IgD-negative memory B cell (primary cell): ENCODE data around the gene TP63. TPM values are rescaled to one million over a fixed set of nuclear protein-coding genes. Genes with fewer than 3 reads are reported as not detected.

Experiments used
- H3K27ac Mint-ChIP-seq, 3 donors: one replicate each; pipeline ENCODE4 v1.8.0; 2020 to 2022; ENCODE audit warnings: mild to moderate bottlenecking in 3 of 3, mixed read lengths in 3 of 3, moderate library complexity in 1 of 3
- H3K27me3 Mint-ChIP-seq: one replicate; pipeline ENCODE4 v1.8.0; 2021; ENCODE audit warnings: mixed read lengths
- H3K36me3 Mint-ChIP-seq: one replicate; pipeline ENCODE4 v1.8.0; 2020; ENCODE audit warnings: mild to moderate bottlenecking, mixed read lengths
- H3K4me1 Mint-ChIP-seq, 3 donors: one replicate each; pipeline ENCODE4 v1.8.0; 2020 to 2022; ENCODE audit warnings: mixed read lengths in 3 of 3, mild to moderate bottlenecking in 1 of 3
- H3K4me3 Mint-ChIP-seq, 4 donors: one replicate each; pipeline ENCODE4 v1.8.0; 2020 to 2022; ENCODE audit warnings: mild to moderate bottlenecking in 4 of 4, mixed read lengths in 4 of 4, moderate library complexity in 3 of 4
- H3K9me3 Mint-ChIP-seq, 3 donors: one replicate each; pipeline ENCODE4 v1.8.0; 2020 to 2021; ENCODE audit warnings: mixed read lengths in 3 of 3, mild to moderate bottlenecking in 1 of 3
- polyA plus RNA-seq: library from polyadenylated mRNA; unstranded; fragments of 300-500 nt; fragmentation: Illumina TruSeq; gene quantifications from one replicate; pipeline ENCODE4 v1.2.3, GENCODE V29; 2021

Gene TP63
- polyA plus RNA-seq, 1 donor from 2014 or later: 1.0 TPM

DNA sequence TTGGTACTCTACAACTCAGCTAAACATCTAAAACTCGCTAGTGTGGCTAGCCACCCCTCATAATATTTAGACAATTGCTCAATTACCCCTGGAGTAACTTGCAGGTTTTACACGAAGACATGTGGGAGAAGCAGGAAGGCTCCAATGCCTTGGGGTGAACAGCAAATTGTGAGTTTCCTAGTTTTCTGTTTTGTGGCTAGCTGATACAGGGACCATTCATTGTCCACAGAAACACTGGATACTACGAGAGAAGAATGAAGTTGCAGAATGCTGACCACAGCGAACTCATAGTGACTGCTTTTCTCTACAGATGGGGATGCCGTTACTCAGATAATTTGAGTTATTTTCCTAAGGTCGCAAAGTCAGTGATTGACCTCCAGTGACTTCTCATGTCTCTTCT, 276.6 kb downstream of the TP63 start:
- Mint-ChIP-seq H3K4me3 (no peak overlapping the region), H3K9me3 (peaks cover 0 to 1% (median 0%) of the 10 kb centered on the region in 3 donors), H3K27ac (no peak overlapping the region), H3K27me3 (peaks cover 1% of the 10 kb centered on the region), H3K4me1 (no peaks in the 10 kb centered on the region), H3K36me3 (no peaks in the 10 kb centered on the region)

DNA sequence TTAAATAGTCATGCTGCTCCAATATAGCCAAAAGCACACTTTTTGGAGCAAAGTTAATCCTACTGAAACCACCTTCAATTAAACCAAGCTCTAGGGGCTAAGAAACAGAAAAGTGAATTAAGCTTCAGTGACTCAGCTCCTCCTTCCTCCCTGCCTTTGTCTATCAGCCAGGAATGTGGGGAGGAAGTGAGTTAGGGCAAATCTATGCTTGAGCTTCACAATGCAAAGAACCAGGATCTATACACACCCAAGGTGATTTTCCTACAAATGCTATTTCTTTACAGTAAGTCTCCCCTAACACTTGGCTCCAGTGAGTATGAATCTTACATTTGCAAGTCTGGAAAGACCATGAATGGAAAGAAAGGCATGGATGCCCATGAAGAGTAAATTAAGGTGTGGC, 277.5 kb downstream of the TP63 start:
- no peak overlapping the region for H3K4me3 Mint-ChIP-seq
- peaks cover 3% of the 10 kb centered on the region for H3K27me3 Mint-ChIP-seq
- H3K9me3 Mint-ChIP-seq: peaks cover 0 to 1% (median 0%) of the 10 kb centered on the region in 3 donors
- no peaks in the 10 kb centered on the region for H3K36me3 Mint-ChIP-seq
- H3K4me1 Mint-ChIP-seq: no peaks in the 10 kb centered on the region
- no peak overlapping the region for H3K27ac Mint-ChIP-seq

DNA sequence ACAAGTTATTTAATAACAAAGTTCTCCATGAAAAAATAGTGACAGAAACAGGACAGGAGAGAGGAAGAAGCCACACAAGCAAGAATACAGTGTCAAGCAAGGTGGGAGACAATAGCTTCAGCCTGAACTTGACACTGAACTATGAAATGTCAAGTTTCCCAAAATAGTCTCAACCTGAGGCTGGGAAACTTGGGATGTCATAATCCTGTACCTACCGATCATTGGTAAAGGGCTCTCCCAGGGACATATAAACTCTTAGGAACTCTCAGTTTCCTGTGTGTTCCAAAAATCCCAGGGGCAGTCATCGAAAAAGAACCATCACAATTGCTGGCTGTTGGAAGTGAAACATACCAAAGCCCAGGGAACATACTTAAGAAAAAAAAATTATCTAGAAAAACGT, 277.9 kb downstream of the TP63 start:
- no peaks in the 10 kb centered on the region for H3K4me1 Mint-ChIP-seq
- peaks cover 3% of the 10 kb centered on the region for H3K27me3 Mint-ChIP-seq
- H3K36me3 Mint-ChIP-seq: no peaks in the 10 kb centered on the region
- H3K4me3 Mint-ChIP-seq: no peak overlapping the region
- H3K9me3 Mint-ChIP-seq: peaks cover 0 to 1% (median 0%) of the 10 kb centered on the region in 3 donors
- no peak overlapping the region for H3K27ac Mint-ChIP-seq

DNA sequence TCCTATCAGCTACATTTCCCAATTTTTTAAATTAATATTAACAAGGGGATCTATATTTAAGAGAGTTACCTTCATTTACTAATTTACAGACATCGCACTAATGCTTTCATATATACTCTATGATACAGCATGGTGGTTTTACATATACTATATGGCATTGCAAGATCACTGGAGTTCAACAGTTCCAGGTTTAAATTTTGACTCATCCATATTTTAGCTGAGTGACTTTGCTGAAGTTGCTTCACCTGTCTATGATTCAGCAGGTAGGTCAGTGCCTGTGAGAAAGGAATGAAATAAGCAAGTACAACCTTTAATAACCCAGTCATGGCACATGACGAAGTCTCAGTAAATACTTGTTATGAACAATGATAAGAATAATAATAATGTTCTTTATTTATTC, 278.4 kb downstream of the TP63 start:
- Mint-ChIP-seq H3K36me3 (no peaks in the 10 kb centered on the region), H3K27ac (no peak overlapping the region), H3K4me3 (no peak overlapping the region), H3K9me3 (peaks cover 0 to 1% (median 0%) of the 10 kb centered on the region in 3 donors), H3K27me3 (peaks cover 5% of the 10 kb centered on the region), H3K4me1 (no peaks in the 10 kb centered on the region)

DNA sequence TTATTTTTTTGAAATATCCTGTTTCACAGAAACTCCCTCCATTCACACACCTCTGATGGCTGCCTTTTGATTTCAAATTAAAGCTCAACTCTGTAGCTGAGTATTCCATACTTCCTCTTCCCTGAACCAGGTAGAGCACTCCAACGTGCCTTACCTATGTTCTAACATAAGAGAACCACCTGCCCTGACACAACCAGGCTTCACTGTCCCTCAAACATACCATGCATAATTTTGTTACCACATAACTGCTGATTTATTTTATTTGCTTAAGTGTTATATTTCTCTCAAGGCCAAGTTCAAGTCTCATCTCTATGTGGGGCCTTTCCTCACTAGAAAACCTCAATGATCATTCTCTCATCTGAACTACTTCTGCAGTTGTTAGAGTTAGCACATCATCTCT, 279.8 kb downstream of the TP63 start:
- Mint-ChIP-seq H3K27me3 (peaks cover 5% of the 10 kb centered on the region), H3K36me3 (no peaks in the 10 kb centered on the region), H3K4me3 (no peak overlapping the region), H3K27ac (no peak overlapping the region), H3K9me3 (peaks cover 0 to 1% (median 0%) of the 10 kb centered on the region in 3 donors), H3K4me1 (no peaks in the 10 kb centered on the region)

DNA sequence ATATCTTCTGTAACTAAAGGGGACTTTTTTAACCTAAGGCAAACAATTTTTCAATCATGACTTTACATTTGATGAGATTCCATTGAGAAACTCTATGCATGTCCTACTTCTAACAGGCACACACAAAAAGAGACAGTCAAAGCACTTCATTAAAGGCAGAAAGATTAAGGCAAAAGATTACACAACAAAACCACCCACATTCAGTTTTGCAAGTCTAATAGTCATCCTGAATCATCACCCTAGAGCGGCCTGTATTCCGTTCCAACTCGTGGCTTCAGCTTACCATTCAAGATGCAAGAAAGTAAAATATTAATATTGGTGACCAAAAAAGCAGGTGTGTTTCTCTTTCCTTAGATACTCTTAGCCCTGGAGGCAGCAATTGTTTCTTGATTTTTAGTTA, 283.6 kb downstream of the TP63 start:
- Mint-ChIP-seq H3K4me1 (no peaks in the 10 kb centered on the region), H3K27ac (no peak overlapping the region), H3K4me3 (no peak overlapping the region), H3K36me3 (no peaks in the 10 kb centered on the region), H3K27me3 (peaks cover 4% of the 10 kb centered on the region), H3K9me3 (peaks cover 0 to 1% (median 0%) of the 10 kb centered on the region in 3 donors)

DNA sequence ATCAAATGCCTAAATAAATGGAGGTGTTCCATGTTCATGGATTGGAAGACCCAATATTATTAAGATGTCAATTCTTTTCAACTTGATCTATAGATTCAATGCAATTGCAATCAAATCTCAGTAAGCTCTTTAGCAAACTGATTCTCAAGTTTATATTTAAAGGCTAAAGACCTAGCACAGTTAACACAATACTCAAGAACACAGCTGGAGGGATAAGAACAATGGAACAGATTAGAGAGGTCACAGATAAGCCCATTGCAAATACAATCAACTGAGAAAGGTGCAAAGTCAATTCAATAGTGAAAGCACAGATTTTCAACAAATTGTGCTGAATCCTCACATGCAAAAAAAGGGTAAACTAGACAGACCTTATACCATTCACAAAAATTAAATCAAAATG, 290.6 kb downstream of the TP63 start:
- Mint-ChIP-seq H3K36me3 (no peaks in the 10 kb centered on the region), H3K27ac (no peak overlapping the region), H3K4me3 (no peak overlapping the region), H3K9me3 (no peaks in the 10 kb centered on the region), H3K27me3 (no peaks in the 10 kb centered on the region), H3K4me1 (no peaks in the 10 kb centered on the region)

DNA sequence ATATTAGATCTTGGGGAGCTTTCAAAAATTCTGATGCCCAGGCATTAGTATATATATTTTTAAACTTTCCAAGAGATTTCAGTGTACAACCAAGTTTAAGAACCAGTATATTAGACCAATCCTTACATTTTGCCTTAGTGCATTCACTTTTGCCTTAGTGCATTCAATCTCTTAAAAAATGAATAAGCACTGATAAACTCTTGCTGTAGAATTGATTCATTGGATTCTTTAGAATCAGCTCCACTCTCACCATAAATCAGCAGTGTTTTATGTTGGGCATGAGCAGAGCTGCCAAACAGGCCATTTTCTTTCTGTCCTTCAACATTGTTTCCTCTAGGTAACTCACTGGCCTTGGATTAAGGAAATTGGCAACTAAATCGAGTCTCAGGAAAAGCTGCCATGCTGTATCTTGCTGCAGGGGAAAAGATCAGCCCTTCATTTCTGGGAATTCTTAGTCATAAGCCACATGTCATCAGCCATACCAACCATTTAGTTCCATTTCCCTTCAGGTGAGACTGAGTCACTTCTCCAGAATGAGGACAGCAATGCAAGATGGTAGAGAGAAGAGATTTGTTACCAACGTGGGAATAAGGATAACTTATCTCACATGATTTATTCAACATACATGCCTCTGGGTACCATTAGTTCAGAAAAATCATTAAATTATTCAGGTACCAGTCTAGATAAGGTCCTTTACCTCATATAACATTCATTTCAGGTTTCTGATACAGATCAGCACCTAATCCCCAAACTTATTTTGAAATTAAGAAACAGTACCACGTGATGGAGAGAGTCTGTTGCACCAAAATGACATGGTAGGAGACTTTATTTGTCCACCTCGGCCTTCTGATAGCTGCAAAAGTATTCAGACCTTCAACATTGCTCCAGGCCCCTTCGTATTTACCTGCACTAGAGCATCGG, 297.0 kb downstream of the TP63 start:
- Mint-ChIP-seq H3K27ac (no peak overlapping the region), H3K36me3 (no peaks in the 10 kb centered on the region), H3K4me3 (no peak overlapping the region), H3K4me1 (no peaks in the 10 kb centered on the region), H3K9me3 (peaks cover 0 to 2% (median 0%) of the 10 kb centered on the region in 3 donors), H3K27me3 (no peaks in the 10 kb centered on the region)

DNA sequence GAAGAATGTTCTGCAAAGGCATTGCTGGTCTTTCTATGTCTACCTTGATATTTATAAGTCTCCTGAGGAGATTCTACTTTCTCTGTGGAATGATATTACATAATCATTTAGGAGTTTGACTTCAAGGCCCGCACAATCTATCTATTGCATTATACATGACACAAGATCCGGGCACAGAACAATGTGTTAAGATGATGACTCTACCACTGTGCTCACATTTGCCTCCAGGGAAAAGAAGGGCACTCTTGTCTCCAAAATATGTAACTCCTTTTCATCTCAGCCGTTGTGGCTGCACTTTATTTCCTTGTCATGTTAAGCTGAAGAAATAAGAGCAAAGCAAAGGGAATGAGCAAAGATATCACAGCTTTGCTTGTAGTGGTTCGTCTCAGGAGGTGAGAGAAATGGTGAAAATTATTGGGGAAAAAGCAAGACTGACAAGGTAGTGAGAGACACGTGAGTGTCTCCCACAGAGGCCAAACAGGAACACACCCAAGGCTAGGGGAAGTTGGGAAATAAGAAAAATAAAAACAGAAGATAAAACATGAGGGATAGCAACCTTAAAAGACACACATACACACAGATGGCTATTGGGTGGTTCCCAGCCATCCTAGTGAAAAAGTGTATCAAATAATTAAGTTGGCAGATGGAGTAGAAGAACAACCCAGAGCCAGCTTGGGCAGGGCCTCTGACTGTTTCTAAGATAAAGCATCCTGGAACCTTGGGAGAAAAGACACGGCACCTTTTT, 305.2 kb downstream of the TP63 start:
- peaks cover 0 to 10% (median 0%) of the 10 kb centered on the region in 3 donors for H3K9me3 Mint-ChIP-seq
- no peak overlapping the region for H3K27ac Mint-ChIP-seq
- H3K4me1 Mint-ChIP-seq: no peaks in the 10 kb centered on the region
- H3K4me3 Mint-ChIP-seq: no peak overlapping the region
- no peaks in the 10 kb centered on the region for H3K36me3 Mint-ChIP-seq
- H3K27me3 Mint-ChIP-seq: peaks cover 6% of the 10 kb centered on the region

DNA sequence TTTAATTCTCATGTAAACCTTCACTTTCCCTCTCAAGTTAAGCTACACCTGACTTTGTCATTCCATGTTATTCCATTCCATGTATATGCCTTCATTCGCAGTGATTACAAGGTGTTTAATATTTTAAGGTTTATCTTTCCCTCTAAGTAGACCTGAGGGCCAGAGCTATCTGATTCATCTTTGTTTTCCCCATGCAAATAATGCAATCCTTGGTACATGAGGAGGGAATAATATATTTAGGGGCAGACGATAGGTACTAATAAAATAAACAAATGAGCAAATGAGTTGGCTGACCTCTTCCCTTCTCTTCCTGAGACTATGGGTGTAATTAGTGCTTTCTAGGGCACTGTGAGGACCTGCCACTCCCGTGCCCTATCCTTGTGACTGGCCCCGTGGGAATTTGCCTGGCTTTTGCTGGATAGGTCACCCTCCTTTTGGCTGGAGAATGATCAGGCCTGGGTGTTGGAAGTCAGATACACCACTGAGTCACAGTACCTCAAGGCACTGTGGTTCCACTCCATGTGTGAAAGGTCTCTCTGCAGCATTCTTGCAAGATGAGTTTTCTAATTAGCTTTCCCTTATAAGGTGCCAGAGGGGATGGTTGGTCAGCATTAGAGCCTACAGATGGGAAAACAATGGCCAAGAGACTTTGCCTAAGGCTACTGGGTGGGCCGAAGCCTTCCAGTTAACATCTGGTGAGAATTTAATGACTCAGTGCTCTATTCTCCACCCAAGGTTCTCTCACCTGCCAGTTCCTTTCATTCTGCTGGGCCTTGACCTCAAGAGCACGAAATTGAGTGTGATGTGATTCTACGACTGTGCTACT, 306.3 kb downstream of the TP63 start:
- H3K27me3 Mint-ChIP-seq: peaks cover 6% of the 10 kb centered on the region
- H3K4me3 Mint-ChIP-seq: no peak overlapping the region
- H3K4me1 Mint-ChIP-seq: no peaks in the 10 kb centered on the region
- peak overlapping the region in 1 of 3 donors; percentile 42 for H3K27ac Mint-ChIP-seq
- no peaks in the 10 kb centered on the region for H3K36me3 Mint-ChIP-seq
- H3K9me3 Mint-ChIP-seq: peaks cover 0 to 9% (median 0%) of the 10 kb centered on the region in 3 donors

DNA sequence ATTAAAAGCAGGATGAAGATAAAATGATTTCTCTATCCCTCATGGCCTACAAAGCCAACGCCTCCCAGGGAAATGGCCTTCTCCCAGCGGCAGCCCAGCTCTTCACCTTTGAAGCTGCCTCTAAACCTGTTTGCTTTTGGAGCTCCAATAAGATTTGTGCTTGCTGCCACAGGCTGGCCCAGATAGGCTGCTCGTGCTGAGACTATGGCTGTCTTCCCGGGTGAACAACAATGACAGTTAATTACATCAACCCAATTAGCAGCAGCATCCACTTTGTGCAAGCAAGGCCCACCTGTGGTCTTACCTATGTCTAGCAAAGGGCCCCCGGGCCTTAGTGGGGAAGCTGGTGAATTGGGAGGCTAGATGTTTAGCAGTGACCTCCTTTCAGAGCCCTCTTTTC, 309.9 kb downstream of the TP63 start:
- no peaks in the 10 kb centered on the region for H3K4me1 Mint-ChIP-seq
- no peaks in the 10 kb centered on the region for H3K36me3 Mint-ChIP-seq
- no peak overlapping the region for H3K27ac Mint-ChIP-seq
- peaks cover 0 to 2% (median 0%) of the 10 kb centered on the region in 3 donors for H3K9me3 Mint-ChIP-seq
- peaks cover 3% of the 10 kb centered on the region for H3K27me3 Mint-ChIP-seq
- no peak overlapping the region for H3K4me3 Mint-ChIP-seq

DNA sequence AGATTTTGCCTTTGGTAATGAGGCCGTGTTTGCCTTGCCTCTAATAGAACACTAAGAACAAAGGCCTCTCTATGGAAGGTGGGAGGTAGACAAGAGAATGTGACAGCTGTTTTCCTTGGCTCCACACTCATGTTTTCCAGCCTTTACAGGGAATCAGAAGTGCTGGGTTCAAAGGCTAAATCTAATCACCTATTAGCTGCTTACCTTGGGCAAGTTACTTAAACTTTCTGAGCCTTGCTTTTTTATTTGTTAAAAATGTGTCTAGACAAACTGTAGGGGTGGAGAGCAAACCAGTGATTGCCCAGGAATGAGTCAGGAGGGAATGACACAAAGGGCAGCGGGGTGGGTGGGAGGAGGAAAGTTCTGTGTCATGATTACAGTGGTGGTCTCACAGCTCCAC, 310.5 kb downstream of the TP63 start:
- no peaks in the 10 kb centered on the region for H3K4me1 Mint-ChIP-seq
- H3K27me3 Mint-ChIP-seq: peaks cover 3% of the 10 kb centered on the region
- no peaks in the 10 kb centered on the region for H3K9me3 Mint-ChIP-seq
- H3K4me3 Mint-ChIP-seq: no peak overlapping the region
- H3K36me3 Mint-ChIP-seq: no peaks in the 10 kb centered on the region
- H3K27ac Mint-ChIP-seq: no peak overlapping the region

DNA sequence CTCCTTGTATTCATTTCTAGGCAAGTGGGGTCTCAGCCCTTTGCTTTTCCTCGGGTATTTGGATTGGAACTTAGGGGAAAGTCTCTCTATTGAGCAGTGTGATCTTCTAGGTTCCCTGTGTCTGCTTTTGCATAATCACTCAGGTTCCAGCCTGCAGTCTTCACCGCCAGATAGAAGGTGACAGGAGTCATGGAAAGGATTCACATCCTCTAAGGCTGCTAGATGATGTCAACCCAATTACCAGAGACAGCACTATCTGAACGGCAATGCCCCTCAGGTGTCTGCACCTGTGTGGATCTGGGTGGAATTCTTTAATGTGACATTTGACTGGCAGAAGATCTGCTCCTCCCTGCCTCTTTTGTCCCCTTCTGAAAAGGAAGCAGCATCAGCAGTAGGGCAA, 311.8 kb downstream of the TP63 start:
- Mint-ChIP-seq H3K36me3 (no peaks in the 10 kb centered on the region), H3K27me3 (peaks cover 1% of the 10 kb centered on the region), H3K27ac (no peak overlapping the region), H3K4me1 (no peaks in the 10 kb centered on the region), H3K4me3 (no peak overlapping the region), H3K9me3 (no peaks in the 10 kb centered on the region)

DNA sequence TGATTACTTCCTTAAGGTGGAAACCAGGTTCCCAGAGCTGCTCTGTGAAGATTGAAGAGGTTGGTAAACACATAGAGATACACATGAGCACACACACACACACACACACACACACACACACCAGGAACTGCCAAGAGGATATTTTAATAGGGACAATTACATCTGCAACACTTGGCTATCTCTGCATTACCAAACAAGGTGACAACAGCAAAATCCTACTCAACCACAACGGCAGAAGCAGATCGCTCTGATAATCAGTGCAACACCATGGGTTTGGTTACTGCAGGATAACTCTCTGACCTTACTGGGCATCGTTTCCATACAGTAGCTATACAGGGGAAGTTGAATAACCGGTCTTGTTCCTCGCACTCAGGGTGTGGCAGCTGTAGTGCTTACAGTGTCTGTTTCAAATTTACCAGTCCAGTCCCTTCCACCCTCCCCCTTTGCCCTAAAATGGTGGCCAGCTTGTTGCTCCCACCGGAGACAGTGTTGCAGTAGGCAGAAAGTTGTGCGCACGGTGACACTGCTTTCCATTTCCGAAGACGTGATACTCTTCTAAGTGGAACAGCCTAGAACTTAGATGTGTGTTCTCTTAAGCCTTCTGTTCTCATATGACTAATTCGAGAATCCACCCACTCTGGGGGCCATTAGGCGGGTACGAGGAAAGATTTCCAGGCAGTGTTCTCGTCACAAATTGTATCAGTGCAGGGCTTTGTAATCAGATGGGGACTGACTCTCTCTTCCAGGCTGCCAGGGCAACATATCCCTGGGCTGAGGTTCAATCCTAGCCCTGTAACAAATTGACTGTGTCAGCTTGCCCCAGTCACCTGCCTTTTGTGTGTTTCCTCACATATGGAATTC, 313.3 kb downstream of the TP63 start:
- H3K36me3 Mint-ChIP-seq: no peaks in the 10 kb centered on the region
- H3K27ac Mint-ChIP-seq: no peak overlapping the region
- H3K27me3 Mint-ChIP-seq: peaks cover 1% of the 10 kb centered on the region
- H3K4me3 Mint-ChIP-seq: no peak overlapping the region
- peaks cover 0 to 4% (median 0%) of the 10 kb centered on the region in 3 donors for H3K4me1 Mint-ChIP-seq
- no peaks in the 10 kb centered on the region for H3K9me3 Mint-ChIP-seq
